ENCODE measurements around the gene BAG5.
A peak's percentile ranks its signal among the peaks of the same experiment; 100 is the strongest.

Gene BAG5

GRCh38 chr14:103546652-103547454 lies 15.6 kb downstream of the BAG5 start:
- DNase-seq (ENCODE audit: low spot score) = peak; percentile 88

- no peak for DNase-seq (ENCODE audit: low spot score)
Measured at GRCh38 chr14:103545915-103546651, 16.4 kb downstream of the BAG5 start.

GRCh38 chr14:103545219-103545914 lies 17.1 kb downstream of the BAG5 start:
- no peak for DNase-seq (ENCODE audit: low spot score)

- DNase-seq (ENCODE audit: low spot score) = no peak
Measured at GRCh38 chr14:103544388-103545218, 17.9 kb downstream of the BAG5 start.

GRCh38 chr14:103543721-103544387 lies 18.6 kb downstream of the BAG5 start:
- no peak for DNase-seq (ENCODE audit: low spot score)

GRCh38 chr14:103543140-103543539 lies 19.3 kb downstream of the BAG5 start:
- DNase-seq (ENCODE audit: low spot score) = no peak

GRCh38 chr14:103542605-103543088 lies 19.8 kb downstream of the BAG5 start:
- peak; percentile 94 for DNase-seq (ENCODE audit: low spot score)

GRCh38 chr14:103541709-103542604 lies 20.5 kb downstream of the BAG5 start:
- DNase-seq (ENCODE audit: low spot score) = no peak

- DNase-seq (ENCODE audit: low spot score) = no peak
Measured at GRCh38 chr14:103540821-103541708, 21.4 kb downstream of the BAG5 start.

- DNase-seq (ENCODE audit: low spot score) = no peak
Measured at GRCh38 chr14:103539056-103539825, 23.2 kb downstream of the BAG5 start.

- no peak for DNase-seq (ENCODE audit: low spot score)
Measured at GRCh38 chr14:103538291-103539055, 24.0 kb downstream of the BAG5 start.

- no peak for DNase-seq (ENCODE audit: low spot score)
Measured at GRCh38 chr14:103537175-103537990, 25.1 kb downstream of the BAG5 start.

- no peak for DNase-seq (ENCODE audit: low spot score)
Measured at GRCh38 chr14:103536693-103537092, 25.8 kb downstream of the BAG5 start.

- DNase-seq (ENCODE audit: low spot score) = no peak
Measured at GRCh38 chr14:103535891-103536565, 26.4 kb downstream of the BAG5 start.

GRCh38 chr14:103535081-103535890 lies 27.2 kb downstream of the BAG5 start:
- DNase-seq (ENCODE audit: low spot score) = no peak
